NT2/D1 (cell line): ENCODE data around the gene RAPH1.

Source experiments
- SUZ12 ChIP-seq: IDR thresholded peaks from 2 replicates; pipeline ENCODE4 v1.6.1; 2011; ENCODE audit not compliant: insufficient read length, insufficient read depth; ENCODE audit errors: extremely low read depth
- YY1 ChIP-seq: IDR thresholded peaks from 2 replicates; pipeline ENCODE4 v1.6.1; 2011; ENCODE audit not compliant: insufficient read length, insufficient read depth
- ZNF274 ChIP-seq: IDR thresholded peaks from 2 replicates; pipeline ENCODE4 v1.6.1; 2011; ENCODE audit warnings: mild to moderate bottlenecking, low read depth, low read length

DNA sequence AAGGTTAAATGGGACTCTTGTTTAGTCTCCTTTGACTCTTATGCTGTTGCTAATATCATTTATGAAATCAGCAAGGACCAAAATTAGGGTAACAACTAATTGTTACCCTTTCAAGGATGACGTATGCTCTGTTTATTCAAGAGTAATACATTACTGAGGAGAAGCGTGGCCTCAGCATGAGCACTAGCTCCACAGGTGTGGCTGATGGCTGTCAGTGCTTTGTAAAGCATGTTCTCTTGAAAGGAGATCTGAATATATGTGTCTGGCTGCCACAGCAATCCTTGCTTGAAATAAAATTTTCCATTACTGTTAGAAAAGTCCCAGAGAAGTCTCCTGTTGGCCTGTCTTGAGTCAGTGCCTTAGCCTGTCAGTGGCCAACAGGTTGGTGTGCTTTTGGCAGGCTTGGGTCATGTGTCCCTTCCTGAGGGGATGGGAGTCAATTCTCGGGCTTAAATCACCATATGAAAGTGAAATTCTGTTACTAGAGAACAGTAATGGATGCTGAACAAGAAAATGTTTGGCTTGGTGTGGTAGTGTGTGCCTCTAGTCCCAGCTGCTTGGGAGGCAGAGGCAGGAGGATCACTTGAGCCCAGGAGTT, 174.2 kb downstream of the RAPH1 start:
- TF ChIP-seq YY1 (no peak), ZNF274 (no peak), SUZ12 (no peak)
